ENCODE results near the gene NOSTRIN.

GRCh38 chr2:168801471-168801870 is 966 bp upstream of the NOSTRIN start:
- TF ChIP-seq CTCF (IDR thresholded peaks at IDR 0.05; ENCODE audit: insufficient read depth, low read length, poor library complexity, severe bottlenecking) (no peak), EZH2phosphoT487 (conservative IDR thresholded peaks at IDR 0.05; ENCODE audit: low read length) (no peak)

Measured in SU-DHL-6 (cell line).